ENCODE results near the gene FBXW11. TPM values are rescaled to one million over a fixed set of nuclear protein-coding genes. Genes with fewer than 3 reads are reported as not detected.

The FBXW11 gene
- 64.3 and 91.2 TPM in 2 replicates for total RNA-seq

GRCh38 chr5:172006321-172007174 lies at the start of gene FBXW11:
TSS of gene FBXW11 (minus strand) at chr5:172006638. CDS start at chr5:172006502, 136 bp downstream.

Other genes starting within 250 kb of the FBXW11 start
- not detected in 2 replicates for gene SMIM23, start 220.8 kb downstream of the FBXW11 start, total RNA-seq
- 24.7 and 35.0 TPM in 2 replicates for gene STK10, start 181.6 kb upstream of the FBXW11 start, total RNA-seq
- gene EFCAB9, start 187.5 kb upstream of the FBXW11 start, total RNA-seq: not detected in 2 replicates